Measurements from ENCODE around the gene TPD52L2.

- TF ChIP-seq CTCF (IDR thresholded peaks at IDR 0.05): no peak
- no peak for TF ChIP-seq POLR2A (IDR thresholded peaks at IDR 0.05)
Measured at GRCh38 chr20:63863021-63863797, 1.9 kb upstream of the TPD52L2 start.
